Vagina (tissue), 2 donors: ENCODE results near the gene RNF224. TPM values are rescaled to one million over a fixed set of nuclear protein-coding genes. Genes with fewer than 3 reads are reported as not detected.

ENCODE experiments used
- DNase-seq, 2 donors: peaks; one replicate each; pipeline ENCODE4 v3.0.0-alpha.2; 2017; ENCODE audit errors: extremely low spot score in 2 of 2
- H3K27ac ChIP-seq: fragments of 200-600 bp; sonication (generic); one replicate; pipeline ENCODE4 v1.5.1; 2019
- H3K27me3 ChIP-seq: fragments of 200-600 bp; sonication (generic); one replicate; pipeline ENCODE4 v1.5.1; 2019
- H3K36me3 ChIP-seq, 2 donors: fragments of 200-600 bp; sonication (generic); one replicate each; pipeline ENCODE4 v1.5.1; 2017 to 2019
- H3K4me1 ChIP-seq: fragments of 200-600 bp; sonication (generic); one replicate; pipeline ENCODE4 v1.5.1; 2019
- H3K4me3 ChIP-seq, 2 donors: fragments of 200-600 bp; sonication (generic); 1 replicate in 1 of 2; 2 replicates in 1 of 2; pipeline ENCODE4 v1.5.1; 2016 to 2019
- H3K9me3 ChIP-seq: fragments of 200-600 bp; sonication (generic); one replicate; pipeline ENCODE4 v1.5.1; 2019
- POLR2A ChIP-seq, 2 donors: fragments of 450-650 bp; IDR thresholded peaks; one replicate each; pipeline ENCODE4 v1.6.1; 2017; ENCODE audit warnings: antibody characterized with exemption in 2 of 2, mild to moderate bottlenecking in 2 of 2, moderate library complexity in 2 of 2
- POLR2AphosphoS5 ChIP-seq, 2 donors: sonication (generic); formaldehyde crosslinking; IDR thresholded peaks; one replicate each; pipeline ENCODE4 v1.9.0; 2017; ENCODE audit warnings: antibody characterized with exemption in 2 of 2, mild to moderate bottlenecking in 2 of 2, low read depth in 1 of 2; ENCODE audit not compliant: insufficient read depth in 1 of 2
- intact Hi-C: fragments of 100-400 bp; cut with DNase I; formaldehyde crosslinking; loops from one replicate; pipeline ENCODE4 v1.15.1; 2023
- total RNA-seq: library from RNA; depleted of rRNA; stranded (reverse); fragments of >200 nt; gene quantifications from one replicate; pipeline ENCODE4 v1.2.3, GENCODE V29; 2016
- TF ChIP-seq, protein P1 (sequence below), 3 experiments: fragments of 450-650 bp in 2 of 3; fragments of 200-600 bp in 1 of 3; sonication (generic) in 1 of 3; IDR thresholded peaks; one replicate each; pipeline ENCODE4 v1.5.1; 2017 to 2019; ENCODE audit warnings: antibody characterized with exemption in 3 of 3, mild to moderate bottlenecking in 2 of 3, moderate library complexity in 2 of 3

RNF224 gene
- total RNA-seq, 1 donor from 2014 or later: 0.74 TPM

DNA sequence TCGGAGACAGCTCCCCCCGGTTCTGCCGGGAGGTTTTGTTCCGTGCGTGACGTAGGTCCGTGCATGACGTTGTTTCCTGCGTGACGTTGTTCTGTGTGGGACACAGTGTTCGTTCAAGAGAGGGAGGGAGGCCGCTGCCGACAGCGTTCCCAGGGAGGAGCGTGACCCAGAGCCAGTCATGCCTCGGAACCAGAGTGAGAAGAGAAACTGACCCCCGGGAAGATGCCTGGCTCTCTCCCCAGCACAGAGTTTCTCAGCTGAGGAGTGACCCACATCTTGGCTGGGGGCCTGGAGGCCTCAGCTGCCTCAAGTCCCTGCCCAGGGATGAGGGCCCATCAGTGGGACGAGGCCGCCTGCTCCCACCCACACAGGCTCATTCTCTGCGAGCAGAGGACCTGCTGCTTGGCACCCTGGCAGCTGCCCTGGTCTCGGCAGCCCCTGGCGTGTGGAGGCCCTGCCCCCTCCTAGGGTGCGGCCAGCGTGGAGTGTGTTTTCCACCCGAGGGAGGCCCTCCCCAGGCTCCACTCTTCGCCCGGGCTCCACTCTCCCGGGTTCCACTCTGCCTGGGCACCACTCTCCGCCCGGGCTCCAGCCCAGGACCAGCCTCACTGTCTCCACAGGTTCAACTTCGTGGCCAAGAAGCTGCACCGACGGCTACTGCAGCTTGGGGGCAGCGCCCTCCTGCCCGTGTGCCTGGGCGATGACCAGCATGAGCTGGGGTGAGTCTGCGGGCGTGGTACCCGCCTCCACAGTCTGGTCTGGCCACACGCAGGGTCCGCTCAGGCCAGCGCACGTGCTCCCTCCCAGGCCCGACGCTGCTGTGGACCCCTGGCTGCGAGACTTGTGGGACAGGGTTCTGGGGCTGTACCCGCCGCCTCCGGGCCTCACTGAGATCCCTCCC is 13.9 kb upstream of the RNF224 start:
- intact Hi-C loops: no loop called here
- Histone ChIP-seq H3K9me3 (no peaks in the 10 kb centered on the region), H3K4me1 (peaks cover 10% of the 10 kb centered on the region), H3K36me3 (no peaks in the 10 kb centered on the region), H3K4me3 (no peak overlapping the region), H3K27ac (no peak overlapping the region), H3K27me3 (no peaks in the 10 kb centered on the region)
- DNase-seq: no peak
- TF ChIP-seq POLR2AphosphoS5 (IDR thresholded peaks at IDR 0.05; ENCODE audit: insufficient read depth in 1 of 2, low read depth in 1 of 2) (no peak), POLR2A (IDR thresholded peaks at IDR 0.05) (no peak)
- TF ChIP-seq, protein P1, sequence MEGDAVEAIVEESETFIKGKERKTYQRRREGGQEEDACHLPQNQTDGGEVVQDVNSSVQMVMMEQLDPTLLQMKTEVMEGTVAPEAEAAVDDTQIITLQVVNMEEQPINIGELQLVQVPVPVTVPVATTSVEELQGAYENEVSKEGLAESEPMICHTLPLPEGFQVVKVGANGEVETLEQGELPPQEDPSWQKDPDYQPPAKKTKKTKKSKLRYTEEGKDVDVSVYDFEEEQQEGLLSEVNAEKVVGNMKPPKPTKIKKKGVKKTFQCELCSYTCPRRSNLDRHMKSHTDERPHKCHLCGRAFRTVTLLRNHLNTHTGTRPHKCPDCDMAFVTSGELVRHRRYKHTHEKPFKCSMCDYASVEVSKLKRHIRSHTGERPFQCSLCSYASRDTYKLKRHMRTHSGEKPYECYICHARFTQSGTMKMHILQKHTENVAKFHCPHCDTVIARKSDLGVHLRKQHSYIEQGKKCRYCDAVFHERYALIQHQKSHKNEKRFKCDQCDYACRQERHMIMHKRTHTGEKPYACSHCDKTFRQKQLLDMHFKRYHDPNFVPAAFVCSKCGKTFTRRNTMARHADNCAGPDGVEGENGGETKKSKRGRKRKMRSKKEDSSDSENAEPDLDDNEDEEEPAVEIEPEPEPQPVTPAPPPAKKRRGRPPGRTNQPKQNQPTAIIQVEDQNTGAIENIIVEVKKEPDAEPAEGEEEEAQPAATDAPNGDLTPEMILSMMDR (IDR thresholded peaks at IDR 0.05): no peak

DNA sequence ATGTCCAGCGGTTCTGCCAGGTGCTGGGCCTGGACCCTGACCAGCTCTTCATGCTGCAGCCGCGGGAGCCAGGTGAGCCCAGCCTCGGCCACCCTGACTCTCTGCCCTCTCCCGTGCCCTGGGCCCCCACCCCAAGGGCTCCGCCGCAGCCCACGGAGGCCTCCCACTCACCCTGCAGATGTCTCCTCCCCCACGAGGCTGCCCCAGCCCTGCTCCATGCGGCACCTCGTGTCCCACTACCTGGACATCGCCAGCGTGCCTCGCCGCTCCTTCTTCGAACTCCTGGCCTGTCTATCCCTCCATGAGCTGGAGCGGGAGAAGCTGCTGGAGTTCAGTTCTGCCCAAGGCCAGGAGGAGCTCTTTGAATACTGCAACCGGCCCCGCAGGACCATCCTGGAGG is 12.7 kb upstream of the RNF224 start:
- Histone ChIP-seq H3K9me3 (no peaks in the 10 kb centered on the region), H3K36me3 (no peaks in the 10 kb centered on the region), H3K4me3 (no peak overlapping the region), H3K27me3 (no peaks in the 10 kb centered on the region), H3K4me1 (peaks cover 15% of the 10 kb centered on the region), H3K27ac (no peak overlapping the region)
- TF ChIP-seq, protein P1 (IDR thresholded peaks at IDR 0.05): no peak
- intact Hi-C loops: no loop called here
- no peak for DNase-seq

DNA sequence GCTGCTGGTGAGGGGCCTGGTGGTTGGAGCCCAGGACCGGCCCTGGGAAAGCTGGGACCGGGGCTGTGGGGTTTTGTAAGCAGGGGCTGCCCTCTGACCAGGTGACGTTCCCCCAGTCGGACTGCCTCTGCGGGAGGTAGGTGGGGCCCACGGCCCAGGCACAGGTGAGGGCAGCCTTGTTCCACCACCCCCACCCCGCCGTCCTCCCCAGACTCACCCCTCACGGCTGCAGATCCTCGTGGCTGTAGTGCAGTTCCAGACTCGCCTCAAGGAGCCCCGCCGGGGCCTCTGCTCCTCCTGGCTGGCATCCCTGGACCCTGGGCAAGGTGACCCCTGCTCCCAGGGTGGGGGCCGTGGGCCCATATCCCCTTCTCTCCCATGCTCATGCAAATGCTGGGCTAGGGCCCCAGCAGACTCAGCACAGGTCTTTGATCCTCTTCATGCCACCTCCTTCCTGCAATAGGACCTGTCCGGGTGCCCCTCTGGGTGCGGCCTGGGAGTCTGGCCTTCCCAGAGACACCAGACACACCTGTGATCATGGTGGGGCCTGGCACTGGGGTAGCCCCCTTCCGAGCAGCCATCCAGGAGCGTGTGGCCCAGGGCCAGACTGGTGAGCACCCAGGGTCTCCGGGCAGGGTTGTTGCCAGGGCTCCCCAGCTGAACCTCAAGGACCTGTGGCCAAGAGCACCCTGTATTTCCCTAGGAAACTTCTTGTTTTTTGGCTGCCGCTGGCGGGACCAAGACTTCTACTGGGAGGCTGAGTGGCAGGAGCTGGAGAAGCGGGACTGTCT is 11.9 kb upstream of the RNF224 start:
- intact Hi-C loops: no loop called here
- H3K27me3 ChIP-seq: no peaks in the 10 kb centered on the region
- no peak for DNase-seq
- TF ChIP-seq POLR2AphosphoS5 (IDR thresholded peaks at IDR 0.05; ENCODE audit: insufficient read depth in 1 of 2, low read depth in 1 of 2) (no peak), POLR2A (IDR thresholded peaks at IDR 0.05) (no peak)
- TF ChIP-seq, protein P1 (IDR thresholded peaks at IDR 0.05): no peak
- no peak overlapping the region for H3K27ac ChIP-seq
- no peak overlapping the region for H3K4me3 ChIP-seq
- no peaks in the 10 kb centered on the region for H3K36me3 ChIP-seq
- peaks cover 15% of the 10 kb centered on the region for H3K4me1 ChIP-seq
- no peaks in the 10 kb centered on the region for H3K9me3 ChIP-seq

DNA sequence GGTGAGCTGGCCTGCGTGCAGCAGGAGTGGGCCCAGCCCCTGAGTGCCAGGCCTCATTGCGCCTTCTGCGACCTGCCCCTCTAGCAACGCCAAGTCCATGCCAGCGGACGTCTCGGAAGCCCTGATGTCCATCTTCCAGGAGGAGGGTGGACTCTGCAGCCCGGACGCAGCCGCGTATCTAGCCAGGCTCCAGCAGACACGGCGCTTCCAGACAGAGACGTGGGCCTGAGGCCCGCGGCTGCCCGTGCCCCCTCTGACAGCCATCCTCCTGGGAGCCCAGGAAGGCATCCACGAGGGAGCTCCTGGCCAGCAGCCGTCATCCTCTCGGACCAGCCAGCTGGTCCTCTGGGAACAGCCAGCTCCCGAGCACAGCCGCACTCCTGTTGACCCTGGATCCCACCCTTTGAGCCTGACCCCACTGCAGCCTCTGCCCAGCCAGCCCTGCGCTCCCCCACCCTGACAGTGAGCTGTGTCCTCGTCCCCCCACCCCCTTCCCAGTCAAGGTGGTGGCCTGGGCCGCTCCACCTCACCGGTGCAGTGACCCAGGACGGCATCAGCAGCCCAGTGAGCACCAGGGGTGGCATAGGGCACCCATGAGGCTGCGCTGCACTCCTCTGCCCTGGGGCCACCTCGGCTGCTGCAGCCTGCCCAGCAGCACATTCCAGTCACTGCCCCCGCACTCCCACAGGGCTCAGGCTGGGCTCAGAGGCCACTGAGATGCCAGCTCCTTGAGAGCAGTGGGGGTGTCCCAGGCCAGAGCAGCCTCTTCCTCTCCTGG is 10.9 kb upstream of the RNF224 start:
- Histone ChIP-seq H3K27me3 (no peaks in the 10 kb centered on the region), H3K27ac (no peak overlapping the region)

More for the DNA sequence above, 10.9 kb upstream of the RNF224 start:
- no peak for DNase-seq
- H3K4me1 ChIP-seq: peaks cover 20% of the 10 kb centered on the region
- intact Hi-C loops: no loop called here
- no peaks in the 10 kb centered on the region for H3K36me3 ChIP-seq
- TF ChIP-seq POLR2AphosphoS5 (IDR thresholded peaks at IDR 0.05; ENCODE audit: insufficient read depth in 1 of 2, low read depth in 1 of 2): no peak
- no peak for TF ChIP-seq POLR2A (IDR thresholded peaks at IDR 0.05)
- TF ChIP-seq, protein P1 (IDR thresholded peaks at IDR 0.05): no peak
- H3K4me3 ChIP-seq: no peak overlapping the region
- no peaks in the 10 kb centered on the region for H3K9me3 ChIP-seq
